Measurements from ENCODE around the gene PAFAH1B1.

PAFAH1B1 gene

DNA sequence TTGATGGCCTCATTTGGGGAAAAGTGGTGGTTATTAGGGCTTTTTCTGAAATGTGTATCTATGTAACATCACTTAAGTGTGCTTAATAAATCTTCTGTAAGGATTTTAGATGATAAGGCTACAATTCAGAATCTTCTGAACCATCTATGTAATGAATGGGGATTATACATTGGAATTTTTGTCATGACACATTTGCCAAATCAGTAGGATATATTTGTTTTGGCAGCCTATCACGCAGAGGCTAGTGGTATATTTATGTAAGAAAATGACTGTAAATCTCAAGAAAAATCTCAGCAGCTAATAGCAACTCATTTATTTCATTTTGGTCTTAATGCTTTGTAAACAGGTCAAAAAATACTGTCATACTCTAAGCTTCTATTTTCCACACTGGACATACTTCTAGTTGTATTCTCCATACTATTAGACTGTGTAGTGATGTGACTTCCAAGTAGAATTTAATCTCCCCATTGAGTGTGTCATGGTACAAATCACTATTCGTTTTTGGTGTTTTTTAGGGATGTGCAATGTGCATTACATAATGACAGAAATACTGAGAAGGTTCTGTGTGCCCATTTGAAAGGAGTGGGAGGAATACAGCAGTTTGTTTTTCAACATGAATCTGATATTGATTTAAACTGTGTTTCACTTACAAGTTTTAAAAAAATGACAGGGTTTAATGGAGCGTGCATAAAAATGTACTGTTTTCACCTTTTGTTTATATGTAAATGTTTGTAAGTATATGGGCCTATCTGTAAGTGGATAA lies 88.9 kb downstream of the PAFAH1B1 start:
- TF ChIP-seq RAD21 (IDR thresholded peaks at IDR 0.05; ENCODE audit: low read depth) (no peak), CEBPB (IDR thresholded peaks at IDR 0.05) (no peak), EGR1 (IDR thresholded peaks at IDR 0.05) (no peak), ZBTB7A (IDR thresholded peaks at IDR 0.05; ENCODE audit: low read depth) (no peak), EP300 (IDR thresholded peaks at IDR 0.05; ENCODE audit: borderline replicate concordance) (no peak), TAF1 (IDR thresholded peaks at IDR 0.05; ENCODE audit: low read depth) (no peak), CREB1 (IDR thresholded peaks at IDR 0.05; ENCODE audit: low read depth) (no peak), FOXM1 (IDR thresholded peaks at IDR 0.05; ENCODE audit: borderline replicate concordance, low read depth) (no peak), YY1 (IDR thresholded peaks at IDR 0.05; ENCODE audit: low read depth) (no peak), TEAD4 (IDR thresholded peaks at IDR 0.05) (no peak), NFIC (IDR thresholded peaks at IDR 0.05) (no peak), TCF12 (IDR thresholded peaks at IDR 0.05; ENCODE audit: low read depth) (no peak)
- TF ChIP-seq, protein P1, sequence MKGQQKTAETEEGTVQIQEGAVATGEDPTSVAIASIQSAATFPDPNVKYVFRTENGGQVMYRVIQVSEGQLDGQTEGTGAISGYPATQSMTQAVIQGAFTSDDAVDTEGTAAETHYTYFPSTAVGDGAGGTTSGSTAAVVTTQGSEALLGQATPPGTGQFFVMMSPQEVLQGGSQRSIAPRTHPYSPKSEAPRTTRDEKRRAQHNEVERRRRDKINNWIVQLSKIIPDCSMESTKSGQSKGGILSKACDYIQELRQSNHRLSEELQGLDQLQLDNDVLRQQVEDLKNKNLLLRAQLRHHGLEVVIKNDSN (IDR thresholded peaks at IDR 0.05): no peak
- TF ChIP-seq, protein P2, sequence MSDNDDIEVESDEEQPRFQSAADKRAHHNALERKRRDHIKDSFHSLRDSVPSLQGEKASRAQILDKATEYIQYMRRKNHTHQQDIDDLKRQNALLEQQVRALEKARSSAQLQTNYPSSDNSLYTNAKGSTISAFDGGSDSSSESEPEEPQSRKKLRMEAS (IDR thresholded peaks at IDR 0.05): no peak
- TF ChIP-seq, protein P3, sequence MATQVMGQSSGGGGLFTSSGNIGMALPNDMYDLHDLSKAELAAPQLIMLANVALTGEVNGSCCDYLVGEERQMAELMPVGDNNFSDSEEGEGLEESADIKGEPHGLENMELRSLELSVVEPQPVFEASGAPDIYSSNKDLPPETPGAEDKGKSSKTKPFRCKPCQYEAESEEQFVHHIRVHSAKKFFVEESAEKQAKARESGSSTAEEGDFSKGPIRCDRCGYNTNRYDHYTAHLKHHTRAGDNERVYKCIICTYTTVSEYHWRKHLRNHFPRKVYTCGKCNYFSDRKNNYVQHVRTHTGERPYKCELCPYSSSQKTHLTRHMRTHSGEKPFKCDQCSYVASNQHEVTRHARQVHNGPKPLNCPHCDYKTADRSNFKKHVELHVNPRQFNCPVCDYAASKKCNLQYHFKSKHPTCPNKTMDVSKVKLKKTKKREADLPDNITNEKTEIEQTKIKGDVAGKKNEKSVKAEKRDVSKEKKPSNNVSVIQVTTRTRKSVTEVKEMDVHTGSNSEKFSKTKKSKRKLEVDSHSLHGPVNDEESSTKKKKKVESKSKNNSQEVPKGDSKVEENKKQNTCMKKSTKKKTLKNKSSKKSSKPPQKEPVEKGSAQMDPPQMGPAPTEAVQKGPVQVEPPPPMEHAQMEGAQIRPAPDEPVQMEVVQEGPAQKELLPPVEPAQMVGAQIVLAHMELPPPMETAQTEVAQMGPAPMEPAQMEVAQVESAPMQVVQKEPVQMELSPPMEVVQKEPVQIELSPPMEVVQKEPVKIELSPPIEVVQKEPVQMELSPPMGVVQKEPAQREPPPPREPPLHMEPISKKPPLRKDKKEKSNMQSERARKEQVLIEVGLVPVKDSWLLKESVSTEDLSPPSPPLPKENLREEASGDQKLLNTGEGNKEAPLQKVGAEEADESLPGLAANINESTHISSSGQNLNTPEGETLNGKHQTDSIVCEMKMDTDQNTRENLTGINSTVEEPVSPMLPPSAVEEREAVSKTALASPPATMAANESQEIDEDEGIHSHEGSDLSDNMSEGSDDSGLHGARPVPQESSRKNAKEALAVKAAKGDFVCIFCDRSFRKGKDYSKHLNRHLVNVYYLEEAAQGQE (IDR thresholded peaks at IDR 0.05; ENCODE audit: low read depth): no peak

DNA sequence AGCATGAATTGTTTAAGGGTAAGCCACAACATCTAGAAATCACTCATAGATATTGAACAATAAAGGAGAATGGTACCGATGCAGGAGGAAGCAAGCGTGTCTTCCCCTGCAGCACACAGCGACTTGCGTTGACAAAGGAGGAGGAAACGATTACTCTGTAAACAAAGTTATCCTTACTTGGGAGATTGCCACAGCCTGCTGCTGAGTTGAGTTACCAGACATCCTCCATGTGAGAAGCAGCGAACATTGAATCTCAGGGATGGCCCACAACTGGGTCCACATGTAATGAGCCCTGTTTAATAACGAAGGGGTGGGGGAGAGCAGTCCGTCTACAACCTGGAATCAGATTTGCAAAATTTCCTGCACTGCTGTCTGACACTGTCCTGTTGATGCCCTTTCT lies 90.5 kb downstream of the PAFAH1B1 start:
- TF ChIP-seq NFIC (IDR thresholded peaks at IDR 0.05) (no peak), RAD21 (IDR thresholded peaks at IDR 0.05; ENCODE audit: low read depth) (no peak), CEBPB (IDR thresholded peaks at IDR 0.05) (no peak), YY1 (IDR thresholded peaks at IDR 0.05; ENCODE audit: low read depth) (no peak), TAF1 (IDR thresholded peaks at IDR 0.05; ENCODE audit: low read depth) (no peak), ZBTB7A (IDR thresholded peaks at IDR 0.05; ENCODE audit: low read depth) (no peak), EGR1 (IDR thresholded peaks at IDR 0.05) (no peak), FOXM1 (IDR thresholded peaks at IDR 0.05; ENCODE audit: borderline replicate concordance, low read depth) (no peak), TCF12 (IDR thresholded peaks at IDR 0.05; ENCODE audit: low read depth) (no peak), TEAD4 (IDR thresholded peaks at IDR 0.05) (no peak), CREB1 (IDR thresholded peaks at IDR 0.05; ENCODE audit: low read depth) (no peak)
- TF ChIP-seq, protein P1 (IDR thresholded peaks at IDR 0.05): no peak
- TF ChIP-seq, protein P2 (IDR thresholded peaks at IDR 0.05): no peak
- TF ChIP-seq, protein P3 (IDR thresholded peaks at IDR 0.05; ENCODE audit: low read depth): no peak

DNA sequence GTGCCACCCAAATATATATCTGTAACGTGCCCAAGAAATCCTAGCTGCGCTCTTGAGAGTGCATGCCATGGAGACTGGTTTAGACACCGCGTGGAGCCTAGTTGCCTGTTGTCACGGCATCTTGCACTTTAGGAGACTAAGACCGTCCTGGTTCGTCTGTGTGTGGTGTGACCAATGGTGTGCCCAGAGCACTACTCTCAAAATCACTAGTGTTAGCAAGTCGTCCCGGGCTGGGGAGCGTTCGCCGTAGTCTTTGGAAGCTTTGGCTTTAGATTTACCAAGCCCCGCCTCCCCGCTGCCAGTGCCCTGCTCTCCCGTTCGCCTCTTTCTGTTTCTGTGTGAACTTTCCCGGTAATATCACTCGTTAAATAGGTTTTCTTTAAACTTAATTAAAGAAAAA lies 91.1 kb downstream of the PAFAH1B1 start:
- TF ChIP-seq YY1 (IDR thresholded peaks at IDR 0.05; ENCODE audit: low read depth): no peak

DNA sequence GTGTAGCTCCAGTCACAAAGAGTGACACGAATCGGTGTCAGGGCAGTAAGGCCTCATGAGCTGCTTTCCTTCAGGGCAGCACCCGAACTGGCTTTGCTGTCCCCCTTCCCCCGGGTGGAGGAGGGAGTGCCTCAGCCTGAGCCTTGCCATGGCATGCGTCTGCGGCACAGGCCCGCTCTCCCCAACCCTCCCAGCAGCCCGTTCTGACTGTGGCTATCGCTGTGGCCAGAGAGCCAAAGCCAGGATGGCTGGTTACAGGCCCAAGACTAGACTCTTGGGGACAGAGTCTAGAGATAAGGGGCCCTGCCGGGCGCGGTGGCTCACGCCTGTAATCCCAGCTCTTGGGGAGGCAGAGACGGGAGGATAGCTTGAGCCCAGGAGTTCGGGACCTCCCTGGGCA lies 92.2 kb downstream of the PAFAH1B1 start:
- TF ChIP-seq, protein P3 (IDR thresholded peaks at IDR 0.05; ENCODE audit: low read depth): no peak
- TF ChIP-seq FOXM1 (IDR thresholded peaks at IDR 0.05; ENCODE audit: borderline replicate concordance, low read depth): no peak
- no peak for TF ChIP-seq NFIC (IDR thresholded peaks at IDR 0.05)
- TF ChIP-seq TEAD4 (IDR thresholded peaks at IDR 0.05): no peak
- TF ChIP-seq EP300 (IDR thresholded peaks at IDR 0.05; ENCODE audit: borderline replicate concordance): no peak
- TF ChIP-seq, protein P2 (IDR thresholded peaks at IDR 0.05): no peak
- no peak for TF ChIP-seq RAD21 (IDR thresholded peaks at IDR 0.05; ENCODE audit: low read depth)
- no peak for TF ChIP-seq EGR1 (IDR thresholded peaks at IDR 0.05)
- TF ChIP-seq ZBTB7A (IDR thresholded peaks at IDR 0.05; ENCODE audit: low read depth): no peak
- TF ChIP-seq TCF12 (IDR thresholded peaks at IDR 0.05; ENCODE audit: low read depth): no peak
- no peak for TF ChIP-seq YY1 (IDR thresholded peaks at IDR 0.05; ENCODE audit: low read depth)
- TF ChIP-seq TAF1 (IDR thresholded peaks at IDR 0.05; ENCODE audit: low read depth): no peak
- no peak for TF ChIP-seq CEBPB (IDR thresholded peaks at IDR 0.05)
- TF ChIP-seq, protein P1 (IDR thresholded peaks at IDR 0.05): no peak
- TF ChIP-seq CREB1 (IDR thresholded peaks at IDR 0.05; ENCODE audit: low read depth): no peak

Data from Ishikawa (cell line).